Cardiac muscle cell (in vitro differentiated cells and primary cell): ENCODE data around the gene CREB3L1. TPM values are rescaled to one million over a fixed set of nuclear protein-coding genes. Genes with fewer than 3 reads are reported as not detected.

ENCODE experiments used
- DNase-seq, 2 donors: peaks; one replicate each; pipeline versions ENCODE4 v3.0.0 to v3.0.0-alpha.2; 2010 to 2017; ENCODE audit warnings: low read depth in 1 of 2, low spot score in 1 of 2
- H3K27ac ChIP-seq: fragments of 200-600 bp; sonication (generic); 2 replicates; pipeline ENCODE4 v1.5.1; 2016
- H3K27me3 ChIP-seq: fragments of 200-600 bp; sonication (generic); 2 replicates; pipeline ENCODE4 v1.6.0; 2016; ENCODE audit warnings: control low read depth
- H3K36me3 ChIP-seq: fragments of 200-600 bp; sonication (generic); 2 replicates; pipeline ENCODE4 v1.5.1; 2016; ENCODE audit warnings: control low read depth
- H3K4me1 ChIP-seq: fragments of 200-600 bp; sonication (generic); 2 replicates; pipeline ENCODE4 v1.8.1; 2017; ENCODE audit warnings: low read depth, mild to moderate bottlenecking, mixed run types
- H3K4me3 ChIP-seq: fragments of 200-600 bp; sonication (generic); 2 replicates; pipeline ENCODE4 v1.5.1; 2016; ENCODE audit warnings: mild to moderate bottlenecking
- H3K9me3 ChIP-seq: fragments of 200-600 bp; sonication (generic); 2 replicates; pipeline ENCODE4 v1.5.1; 2017; ENCODE audit warnings: low read depth, mild to moderate bottlenecking, control low read depth
- CTCF ChIP-seq: IDR thresholded peaks from 2 replicates; pipeline ENCODE4 v1.5.1; 2012; ENCODE audit warnings: low read depth, mild to moderate bottlenecking, low read length
- polyA plus RNA-seq: library from polyadenylated mRNA; unstranded; fragments of >200 nt; fragmentation: Nextera tagmentation; extraction: Ambion mirVana; gene quantifications from 2 replicates; pipeline ENCODE4 v1.2.1, GENCODE V29; 2016
- total RNA-seq: library from RNA; depleted of rRNA; stranded (reverse); fragments of >200 nt; gene quantifications from 2 replicates; pipeline ENCODE4 v1.2.3, GENCODE V29; 2016

The CREB3L1 gene
- total and polyA plus RNA-seq, 2 experiments from 2014 or later: 3.8 to 14.1 TPM

DNA sequence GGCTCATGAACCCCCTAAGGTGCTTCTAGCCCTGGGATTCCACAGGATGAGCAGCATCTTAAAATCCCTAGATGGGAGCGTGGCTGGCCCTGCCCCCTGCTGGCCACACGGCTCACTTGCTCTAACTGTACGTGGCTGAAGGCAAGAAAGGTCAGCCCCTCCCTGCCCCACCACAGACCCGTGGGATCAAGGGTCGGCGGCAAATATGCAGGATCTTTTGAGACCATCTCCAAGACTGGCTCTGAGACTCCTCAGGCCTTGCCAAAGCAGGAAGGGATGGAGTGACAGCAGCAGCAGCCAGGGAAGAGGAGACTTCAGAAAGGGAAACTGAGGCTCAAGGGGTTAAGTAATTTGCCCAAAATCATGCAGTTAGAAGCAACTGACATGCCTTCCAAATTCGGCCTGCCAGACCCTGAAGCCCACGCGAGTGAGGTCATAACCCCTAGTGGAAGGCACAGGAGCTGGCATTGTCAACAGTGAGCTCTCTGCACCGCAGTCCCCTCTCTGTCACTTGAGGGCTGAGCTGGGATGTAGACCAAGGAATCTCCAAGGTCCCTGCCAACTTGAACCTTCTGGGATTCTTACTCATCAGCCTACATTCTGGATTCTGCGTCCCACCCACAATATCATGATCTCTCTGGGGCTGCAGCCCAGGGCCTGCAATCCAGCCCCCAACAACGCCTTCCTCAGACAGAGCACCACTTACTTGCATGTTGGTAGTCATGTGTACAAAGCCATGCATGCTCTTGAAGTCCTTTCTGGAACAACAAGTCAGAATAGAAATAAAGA, 31.4 kb downstream of the CREB3L1 start:
- no peak overlapping the region for H3K27ac ChIP-seq
- no peaks in the 10 kb centered on the region for H3K4me1 ChIP-seq
- TF ChIP-seq CTCF: peak; percentile 93
- no peaks in the 10 kb centered on the region for H3K27me3 ChIP-seq
- no peaks in the 10 kb centered on the region for H3K36me3 ChIP-seq
- H3K4me3 ChIP-seq: no peak overlapping the region
- DNase-seq: peak; percentile 78
- no peaks in the 10 kb centered on the region for H3K9me3 ChIP-seq

GRCh38 chr11:46309814-46310259, 32.4 kb downstream of the CREB3L1 start:
- no peaks in the 10 kb centered on the region for H3K36me3 ChIP-seq
- no peaks in the 10 kb centered on the region for H3K9me3 ChIP-seq
- no peak for DNase-seq
- no peaks in the 10 kb centered on the region for H3K27me3 ChIP-seq
- no peak overlapping the region for H3K27ac ChIP-seq
- no peak for TF ChIP-seq CTCF
- no peaks in the 10 kb centered on the region for H3K4me1 ChIP-seq
- no peak overlapping the region for H3K4me3 ChIP-seq

DNA sequence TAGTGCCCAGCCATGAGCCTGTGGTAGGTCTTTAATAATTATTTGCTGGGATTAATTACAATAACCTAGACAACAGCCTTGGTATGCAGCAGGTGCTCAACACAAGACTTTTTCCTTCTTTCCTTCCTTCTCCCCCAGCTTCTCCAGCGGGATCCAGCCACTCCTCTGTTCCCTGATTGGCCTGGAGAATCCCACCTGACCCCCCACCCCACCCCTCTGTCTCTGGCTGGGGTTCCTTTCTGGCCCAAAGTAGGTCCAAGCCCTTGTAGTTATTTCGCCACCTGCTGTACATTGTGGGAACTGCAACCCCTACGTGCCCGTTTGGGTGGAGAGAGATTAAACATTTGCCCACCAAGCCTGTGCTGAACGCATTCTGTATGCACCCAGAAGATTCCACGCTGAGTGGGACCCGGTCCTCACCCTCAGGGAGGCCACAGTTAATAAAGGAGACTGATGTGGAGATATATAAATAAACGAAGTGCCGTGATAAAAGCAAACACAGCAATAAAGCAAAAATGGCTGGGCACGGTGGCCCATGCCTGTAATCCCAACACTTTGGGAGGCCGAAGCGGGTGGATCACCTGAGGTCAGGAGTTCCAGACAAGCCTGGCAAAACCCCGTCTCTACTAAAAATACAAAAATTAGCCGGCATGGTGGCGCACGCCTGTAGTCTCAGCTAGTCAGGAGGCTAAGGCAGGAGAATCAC, 37.7 kb downstream of the CREB3L1 start:
- Histone ChIP-seq H3K27me3 (no peaks in the 10 kb centered on the region), H3K4me1 (no peaks in the 10 kb centered on the region), H3K4me3 (no peak overlapping the region), H3K9me3 (no peaks in the 10 kb centered on the region), H3K27ac (no peak overlapping the region), H3K36me3 (no peaks in the 10 kb centered on the region)
- DNase-seq: peak; percentile 83 to 85
- TF ChIP-seq CTCF: peak; percentile 90

- Histone ChIP-seq H3K27me3 (no peaks in the 10 kb centered on the region), H3K4me3 (no peak overlapping the region), H3K36me3 (no peaks in the 10 kb centered on the region), H3K4me1 (no peaks in the 10 kb centered on the region), H3K27ac (no peak overlapping the region), H3K9me3 (no peaks in the 10 kb centered on the region)
- TF ChIP-seq CTCF: no peak
- peak in 1 of 2 donors; percentile 26 for DNase-seq
These were observed 38.5 kb downstream of the CREB3L1 start for GRCh38 chr11:46315783-46316563.

GRCh38 chr11:46319074-46319453, 41.6 kb downstream of the CREB3L1 start:
- Histone ChIP-seq H3K9me3 (no peaks in the 10 kb centered on the region), H3K4me1 (no peaks in the 10 kb centered on the region), H3K36me3 (no peaks in the 10 kb centered on the region), H3K4me3 (no peak overlapping the region), H3K27me3 (no peaks in the 10 kb centered on the region), H3K27ac (no peak overlapping the region)
- no peak for DNase-seq
- TF ChIP-seq CTCF: no peak
